ENCODE data around the gene EFNA1. TPM values are rescaled to one million over a fixed set of nuclear protein-coding genes. Genes with fewer than 3 reads are reported as not detected.

EFNA1 gene
- total RNA-seq, 1 experiment from 2014 or later: 19.7 TPM

- H3K4me2 ChIP-seq (ENCODE audit: low read length): peak overlapping the region; percentile 89
- intact Hi-C loops (cut with micrococcal nuclease): loop anchor here (2.0 kb wide), 2 partner anchors 32 to 44 kb away; no protein-coding TSS in a partner anchor
- H3K4me1 ChIP-seq (ENCODE audit: control insufficient read depth in 1 of 2, insufficient read depth in 2 of 2, low read length in 2 of 2): peaks cover 42 to 76% of the 10 kb centered on the region in 2 experiments
- POLR2A ChIA-PET: interaction anchor here (1.0 to 1.1 kb wide), 2 partner anchors 9 to 59 kb away, joined by 3 to 4 read pairs; no protein-coding TSS in a partner anchor
- RAD21 ChIA-PET (ENCODE audit: low non-redundant PET in 1 of 2, low total read pairs in 2 of 2, uncharacterized antibody in 2 of 2, unreplicated experiment in 2 of 2): interaction anchor here in 1 of 2 experiments (1.3 kb wide), 1 partner anchor 33 kb away, joined by 5 read pairs; no protein-coding TSS in a partner anchor
- TF ChIP-seq, protein P1, sequence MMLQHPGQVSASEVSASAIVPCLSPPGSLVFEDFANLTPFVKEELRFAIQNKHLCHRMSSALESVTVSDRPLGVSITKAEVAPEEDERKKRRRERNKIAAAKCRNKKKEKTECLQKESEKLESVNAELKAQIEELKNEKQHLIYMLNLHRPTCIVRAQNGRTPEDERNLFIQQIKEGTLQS (IDR thresholded peaks at IDR 0.05): no peak
- TF ChIP-seq POLR2A (IDR thresholded peaks at IDR 0.05; ENCODE audit: borderline replicate concordance, extremely low read depth, insufficient read depth, insufficient read length) (no peak), JUND (IDR thresholded peaks at IDR 0.05) (no peak), ELF1 (IDR thresholded peaks at IDR 0.05; ENCODE audit: borderline replicate concordance, low read depth) (no peak)
- no peaks in the 10 kb centered on the region for H4K20me1 ChIP-seq (ENCODE audit: insufficient read depth)
- no TSS peak for BruUV-seq (replicated peaks)
- peaks cover 15 to 33% of the 10 kb centered on the region in 2 experiments; a peak in 3 of 4 replicates for H3K36me3 ChIP-seq (ENCODE audit: control insufficient read depth in 1 of 2, insufficient read depth in 2 of 2, low read length in 2 of 2)
- H3K9ac ChIP-seq (ENCODE audit: low read length): peak overlapping the region; percentile 97
- H3K9me3 ChIP-seq (ENCODE audit: control insufficient read depth in 1 of 2, insufficient read depth in 1 of 2, low read depth in 1 of 2, low read length in 2 of 2): no peaks in the 10 kb centered on the region
- H3K27ac ChIP-seq (ENCODE audit: low read depth, low read length): peak overlapping the region; percentile 95
- H3K79me2 ChIP-seq (ENCODE audit: insufficient read depth, low read length): peaks cover 56% of the 10 kb centered on the region
- CTCF ChIA-PET: interaction anchor here (1.6 to 2.2 kb wide), 3 partner anchors 33 to 50 kb away, joined by 5 to 10 read pairs (median 6); partner anchors contain the start of gene KRTCAP2
- H2AFZ ChIP-seq (ENCODE audit: low read depth, low read length, poor library complexity, severe bottlenecking): no peak overlapping the region
- DNase-seq (ENCODE audit: low read depth, low spot score) (no peak), ATAC-seq (no peak)
- H3K9me2 ChIP-seq (ENCODE audit: insufficient read depth): no peaks in the 10 kb centered on the region
- H3K4me3 ChIP-seq (replicated peaks in 1 of 2; ENCODE audit: low read depth in 1 of 2, low read length in 2 of 2): peak overlapping the region; percentile 77 to 88
- no peaks in the 10 kb centered on the region for H3K27me3 ChIP-seq (ENCODE audit: insufficient read depth, low read length)
These were observed 6.6 kb downstream of the EFNA1 start for GRCh38 chr1:155134322-155134721.

- intact Hi-C loops (cut with micrococcal nuclease): loop anchor here (2.0 to 5.0 kb wide), 3 partner anchors 32 to 163 kb away; partner anchors contain the start of genes CKS1B and SHC1
- Histone ChIP-seq H3K4me2 (ENCODE audit: low read length) (peak overlapping the region; percentile 89), H3K4me1 (ENCODE audit: control insufficient read depth in 1 of 2, insufficient read depth in 2 of 2, low read length in 2 of 2) (peaks cover 41 to 70% of the 10 kb centered on the region in 2 experiments), H3K9me3 (ENCODE audit: control insufficient read depth in 1 of 2, insufficient read depth in 1 of 2, low read depth in 1 of 2, low read length in 2 of 2) (no peaks in the 10 kb centered on the region), H2AFZ (ENCODE audit: low read depth, low read length, poor library complexity, severe bottlenecking) (no peak overlapping the region), H4K20me1 (ENCODE audit: insufficient read depth) (no peaks in the 10 kb centered on the region), H3K79me2 (ENCODE audit: insufficient read depth, low read length) (peaks cover 57% of the 10 kb centered on the region), H3K4me3 (replicated peaks in 1 of 2; ENCODE audit: low read depth in 1 of 2, low read length in 2 of 2) (peak overlapping the region; percentile 77 to 88), H3K27me3 (ENCODE audit: insufficient read depth, low read length) (no peaks in the 10 kb centered on the region), H3K36me3 (ENCODE audit: control insufficient read depth in 1 of 2, insufficient read depth in 2 of 2, low read length in 2 of 2) (peaks cover 15 to 33% of the 10 kb centered on the region in 2 experiments; a peak in 3 of 4 replicates), H3K9me2 (ENCODE audit: insufficient read depth) (no peaks in the 10 kb centered on the region), H3K9ac (ENCODE audit: low read length) (peak overlapping the region; percentile 97), H3K27ac (ENCODE audit: low read depth, low read length) (peak overlapping the region; percentile 95)
- TF ChIP-seq ZNF274 (IDR thresholded peaks at IDR 0.05; ENCODE audit: low read depth, low read length) (no peak), YY1 (IDR thresholded peaks at IDR 0.05; ENCODE audit: extremely low read depth, insufficient replicate concordance, low read depth, low read length) (peak; percentile 45)
- ChIA-PET CTCF (interaction anchor here (1.6 to 2.2 kb wide), 3 partner anchors 33 to 50 kb away, joined by 5 to 10 read pairs (median 6); partner anchors contain the start of gene KRTCAP2), POLR2A (interaction anchor here (0.8 to 1.1 kb wide), 4 partner anchors 10 to 59 kb away, joined by 3 to 4 read pairs (median 4); partner anchors contain the start of gene KRTCAP2), RAD21 (ENCODE audit: low non-redundant PET in 1 of 2, low total read pairs in 2 of 2, uncharacterized antibody in 2 of 2, unreplicated experiment in 2 of 2) (interaction anchor here in 1 of 2 experiments (1.3 kb wide), 1 partner anchor 32 kb away, joined by 5 read pairs; no protein-coding TSS in a partner anchor)
- BruUV-seq (replicated peaks): TSS peak; percentile 53
- ATAC-seq: peak; percentile 71
- DNase-seq (ENCODE audit: low read depth, low spot score): peak; percentile 92
These were observed 7.3 kb downstream of the EFNA1 start for GRCh38 chr1:155134880-155135414.

Data from HCT116 (cell line).